Fibroblast of lung (primary cell): ENCODE measurements around the gene NANOGP8.

Source experiments
- CTCF ChIP-seq, 2 donors: IDR thresholded peaks in 1 of 2; conservative IDR thresholded peaks in 1 of 2; 1 replicate in 1 of 2; 2 replicates in 1 of 2; pipeline ENCODE4 v1.5.1; 2011 to 2012; ENCODE audit warnings: low read length in 2 of 2, control low read depth in 1 of 2, inconsistent platforms in 1 of 2, low read depth in 1 of 2, mild to moderate bottlenecking in 1 of 2
- EZH2 ChIP-seq: IDR thresholded peaks from 2 replicates; pipeline ENCODE4 v1.5.1; 2012; ENCODE audit warnings: low read length, control low read depth, mild to moderate bottlenecking; ENCODE audit errors: missing control alignments

DNA sequence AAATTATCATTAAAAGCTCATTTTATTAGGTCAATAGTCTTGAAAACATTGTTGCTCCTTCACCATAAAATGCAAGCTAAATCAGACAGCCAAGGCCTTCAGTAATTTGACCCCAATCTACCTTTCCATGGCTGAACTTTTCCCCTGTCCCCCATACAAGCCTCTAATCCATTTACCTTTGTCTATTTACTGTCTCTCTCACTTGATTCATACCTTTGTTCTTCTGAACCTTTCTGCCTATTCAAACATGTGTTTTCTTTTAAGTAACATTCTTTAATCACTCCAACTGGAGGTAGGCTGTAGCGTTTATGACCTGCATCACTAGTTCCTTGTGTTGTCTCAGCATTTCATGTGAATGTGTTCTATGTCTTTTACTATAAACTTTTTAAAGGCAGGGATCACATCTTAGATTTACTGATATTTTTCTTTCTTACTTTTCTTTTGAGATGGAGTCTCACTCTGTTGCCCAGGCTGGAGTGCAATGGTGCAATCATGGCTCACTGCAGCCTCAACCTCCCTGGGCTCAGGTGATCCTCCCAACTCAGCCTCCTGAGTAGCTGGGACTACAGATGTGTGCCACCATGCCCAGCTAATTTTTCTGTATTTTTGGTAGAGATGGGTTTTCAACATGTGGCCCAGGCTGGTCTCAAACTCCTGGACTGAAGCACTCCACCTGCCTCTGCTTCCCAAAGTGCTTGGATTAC, 5.2 kb upstream of the NANOGP8 start:
- TF ChIP-seq CTCF (conservative IDR thresholded peaks at IDR 0.05 in 1 of 2, IDR thresholded peaks at IDR 0.05 in 1 of 2; ENCODE audit: low read depth in 1 of 2, low read length in 2 of 2) (no peak), EZH2 (no peak)
